TTC549 (cell line): ENCODE measurements around the gene TRAM2.

Experiments used
- FAIRE-seq: peaks from 2 replicates; lab custom pipeline; 2012; peaks lifted over from hg19 to GRCh38; lab: Jason Lieb, UNC

The TRAM2 gene

GRCh38 chr6:52529311-52529710, 47.5 kb downstream of the TRAM2 start:
- no peak for FAIRE-seq

GRCh38 chr6:52527436-52527835, 49.4 kb downstream of the TRAM2 start:
- FAIRE-seq, result no peak

- no peak for FAIRE-seq
Measured at GRCh38 chr6:52526634-52527033, 50.2 kb downstream of the TRAM2 start.

DNA sequence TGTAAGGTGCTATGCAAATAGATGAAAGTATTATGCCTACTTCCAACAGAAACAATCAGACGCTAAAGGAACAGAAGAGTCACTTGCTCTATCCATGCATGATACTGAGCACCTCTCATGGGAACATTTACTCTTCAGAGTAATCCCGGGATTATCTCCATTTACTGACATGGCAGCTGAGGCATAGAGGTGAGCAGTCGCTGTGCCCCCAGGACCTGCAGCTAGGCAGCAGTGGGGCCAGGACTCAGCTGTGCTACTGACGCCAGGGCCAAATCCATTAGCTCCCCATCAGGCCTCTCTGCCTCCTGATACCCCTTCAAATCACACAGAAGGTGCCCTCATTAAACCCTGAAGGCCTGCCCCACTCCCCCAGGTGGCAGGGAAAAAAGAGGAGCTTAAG, 51.9 kb downstream of the TRAM2 start:
- FAIRE-seq, result no peak

- no peak for FAIRE-seq
Measured at GRCh38 chr6:52523378-52524142, 53.3 kb downstream of the TRAM2 start.

DNA sequence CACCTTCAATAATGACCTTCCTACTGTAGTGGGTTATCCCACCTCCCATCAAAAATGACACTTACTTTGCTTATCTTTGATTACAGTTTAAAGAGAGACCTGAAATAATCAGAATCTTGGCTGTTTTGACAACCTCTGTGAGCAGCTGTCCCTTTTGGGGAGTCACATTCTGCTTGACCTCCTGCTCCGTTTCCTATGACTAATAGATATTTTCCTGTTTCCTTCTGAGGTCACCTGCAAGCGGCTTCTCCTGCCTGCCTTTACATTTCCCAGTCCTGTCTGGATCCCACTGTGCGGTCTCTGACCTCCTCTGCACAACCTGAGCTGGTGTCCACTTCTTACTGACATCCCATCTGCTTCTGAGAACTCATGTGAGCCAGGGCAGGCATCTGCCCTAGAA, 54.2 kb downstream of the TRAM2 start:
- no peak for FAIRE-seq

GRCh38 chr6:52522151-52522626, 54.7 kb downstream of the TRAM2 start:
- FAIRE-seq, result no peak

- no peak for FAIRE-seq
Measured at GRCh38 chr6:52519618-52520017, 57.2 kb downstream of the TRAM2 start.

GRCh38 chr6:52518279-52518945, 58.4 kb downstream of the TRAM2 start:
- FAIRE-seq, result no peak

DNA sequence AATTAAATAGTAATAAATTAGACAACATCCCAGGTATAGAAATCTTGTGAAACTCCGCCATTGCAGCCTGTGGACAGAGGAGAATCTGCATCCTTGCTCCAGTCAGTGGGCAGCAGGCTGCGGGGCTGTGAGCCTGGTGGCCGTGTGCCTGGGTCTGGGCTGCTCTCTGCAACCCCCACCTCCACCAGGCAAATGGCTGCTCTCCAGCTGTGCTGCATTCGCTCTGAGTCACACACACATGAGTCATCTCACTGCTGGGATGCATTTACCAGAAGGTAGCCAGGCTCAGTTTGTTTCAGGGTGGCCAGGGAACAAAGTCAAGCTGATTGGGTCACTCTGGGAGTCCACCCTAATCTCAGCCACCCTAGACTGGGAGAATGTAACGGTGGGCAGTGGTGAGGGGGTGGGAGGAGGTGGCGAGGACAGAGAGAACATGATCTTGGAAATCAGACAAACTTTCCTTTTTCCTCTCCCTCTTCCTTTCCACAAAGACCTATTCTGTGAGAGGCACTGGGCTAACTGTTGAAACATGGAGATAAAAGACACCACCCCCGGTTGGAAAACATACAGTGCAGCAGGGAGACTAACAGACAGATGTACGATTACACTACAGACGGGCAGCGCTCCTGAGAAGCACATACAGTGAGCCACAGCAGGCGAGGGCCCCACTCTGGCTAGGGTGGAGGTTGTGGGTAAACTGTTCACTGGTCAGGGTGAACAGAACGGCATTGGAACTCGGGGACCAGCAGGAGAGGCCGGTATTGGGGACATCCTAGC, 59.2 kb downstream of the TRAM2 start:
- FAIRE-seq, result no peak

- no peak for FAIRE-seq
Measured at GRCh38 chr6:52516943-52517342, 59.9 kb downstream of the TRAM2 start.

- no peak for FAIRE-seq
Measured at GRCh38 chr6:52516269-52516668, 60.6 kb downstream of the TRAM2 start.

DNA sequence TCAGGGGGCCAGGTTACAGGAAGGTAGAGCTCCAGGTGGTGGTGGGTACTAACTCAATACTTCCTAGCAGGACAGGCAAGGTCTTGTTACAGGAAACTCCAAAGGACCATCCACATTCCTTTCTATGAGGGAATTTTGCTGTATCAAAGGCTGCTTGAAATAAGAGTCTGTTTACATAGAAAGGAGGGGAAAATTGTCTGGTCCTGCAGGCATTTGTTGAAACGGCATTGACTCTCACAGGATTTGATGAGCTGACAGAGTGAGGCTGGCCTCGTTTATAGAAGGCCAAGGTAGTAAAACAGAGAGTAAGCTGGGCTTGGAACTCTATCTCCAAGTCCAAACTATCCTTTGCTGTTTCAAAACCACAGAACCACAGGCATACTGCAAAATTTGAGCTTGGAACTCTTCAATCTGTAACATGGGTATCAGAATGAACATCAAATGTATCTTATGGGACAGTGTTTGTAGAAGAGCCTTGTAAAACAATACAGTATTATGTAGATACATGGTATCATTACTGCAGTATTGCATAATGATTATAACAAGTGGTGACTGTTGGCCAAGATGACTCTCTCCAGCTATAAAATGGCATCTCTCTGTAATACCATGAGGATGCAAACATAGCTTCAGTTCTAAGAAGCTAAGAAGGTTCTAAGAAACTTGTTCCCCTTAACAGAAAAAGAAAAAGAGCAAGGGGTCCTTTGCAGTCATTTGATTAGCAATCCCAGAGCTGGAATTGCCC, 61.5 kb downstream of the TRAM2 start:
- no peak for FAIRE-seq

- FAIRE-seq, result no peak
Measured at GRCh38 chr6:52514514-52514913, 62.3 kb downstream of the TRAM2 start.

DNA sequence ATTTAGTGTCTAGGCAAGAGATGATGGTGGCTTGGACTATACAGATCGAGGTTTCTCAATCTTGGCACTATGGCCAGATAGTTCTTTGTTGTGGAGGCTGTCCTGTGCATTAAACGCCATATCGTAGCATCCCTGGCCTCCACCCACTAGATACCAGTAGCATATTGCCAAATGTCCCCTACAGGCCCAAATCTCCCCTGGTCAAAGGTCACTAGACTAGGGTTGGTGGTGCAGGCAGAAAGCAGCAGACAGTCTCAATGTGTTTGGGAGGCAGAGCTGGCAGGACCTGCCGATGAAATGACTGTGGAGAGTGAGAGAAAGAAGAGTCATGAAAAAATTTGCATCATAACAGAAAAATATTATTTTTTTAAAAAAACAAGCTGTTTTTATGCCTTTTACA, 63.0 kb downstream of the TRAM2 start:
- FAIRE-seq, result no peak

DNA sequence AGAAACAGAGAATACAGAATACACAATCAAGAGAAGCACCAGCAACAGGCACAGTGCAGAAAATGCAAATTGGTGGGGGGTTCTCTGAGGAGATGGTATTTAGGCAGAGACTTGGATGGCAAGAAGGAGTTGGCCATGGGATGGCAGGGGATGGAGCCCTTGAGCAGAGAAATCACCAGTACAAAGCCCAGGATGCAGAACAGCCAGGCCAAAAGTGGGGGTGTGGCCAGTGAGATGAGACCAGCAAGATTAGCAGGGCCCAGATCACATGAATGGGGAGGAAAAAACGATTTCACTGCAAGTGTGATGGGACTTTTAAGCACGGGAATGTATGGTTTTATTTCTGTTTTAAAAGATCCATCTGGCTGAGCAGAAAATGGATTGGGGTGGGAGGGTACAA, 63.4 kb downstream of the TRAM2 start:
- no peak for FAIRE-seq

DNA sequence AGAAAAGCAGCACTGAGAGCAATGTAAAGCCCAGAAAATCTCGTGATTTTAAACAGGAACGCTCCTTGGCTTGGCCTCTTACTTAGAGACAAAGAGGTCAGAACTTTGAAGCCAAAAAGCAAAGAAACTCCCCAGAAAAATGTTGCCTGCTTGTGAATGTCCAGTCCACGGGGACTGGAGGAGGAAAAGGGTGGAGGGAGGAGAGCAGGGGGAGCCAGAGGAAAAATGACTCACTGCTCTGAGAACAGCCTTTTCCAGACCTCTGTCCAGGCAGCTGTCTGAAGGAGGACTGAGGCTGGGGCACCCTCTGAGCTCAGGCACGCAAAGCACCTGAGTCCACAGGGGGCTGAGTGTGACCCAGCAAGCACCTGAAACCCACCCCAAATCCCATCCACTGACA, 64.7 kb downstream of the TRAM2 start:
- no peak for FAIRE-seq

GRCh38 chr6:52511572-52512151, 65.2 kb downstream of the TRAM2 start:
- no peak for FAIRE-seq

- FAIRE-seq, result no peak
Measured at GRCh38 chr6:52511163-52511562, 65.7 kb downstream of the TRAM2 start.

GRCh38 chr6:52510213-52510562, 66.7 kb downstream of the TRAM2 start:
- FAIRE-seq, result no peak

DNA sequence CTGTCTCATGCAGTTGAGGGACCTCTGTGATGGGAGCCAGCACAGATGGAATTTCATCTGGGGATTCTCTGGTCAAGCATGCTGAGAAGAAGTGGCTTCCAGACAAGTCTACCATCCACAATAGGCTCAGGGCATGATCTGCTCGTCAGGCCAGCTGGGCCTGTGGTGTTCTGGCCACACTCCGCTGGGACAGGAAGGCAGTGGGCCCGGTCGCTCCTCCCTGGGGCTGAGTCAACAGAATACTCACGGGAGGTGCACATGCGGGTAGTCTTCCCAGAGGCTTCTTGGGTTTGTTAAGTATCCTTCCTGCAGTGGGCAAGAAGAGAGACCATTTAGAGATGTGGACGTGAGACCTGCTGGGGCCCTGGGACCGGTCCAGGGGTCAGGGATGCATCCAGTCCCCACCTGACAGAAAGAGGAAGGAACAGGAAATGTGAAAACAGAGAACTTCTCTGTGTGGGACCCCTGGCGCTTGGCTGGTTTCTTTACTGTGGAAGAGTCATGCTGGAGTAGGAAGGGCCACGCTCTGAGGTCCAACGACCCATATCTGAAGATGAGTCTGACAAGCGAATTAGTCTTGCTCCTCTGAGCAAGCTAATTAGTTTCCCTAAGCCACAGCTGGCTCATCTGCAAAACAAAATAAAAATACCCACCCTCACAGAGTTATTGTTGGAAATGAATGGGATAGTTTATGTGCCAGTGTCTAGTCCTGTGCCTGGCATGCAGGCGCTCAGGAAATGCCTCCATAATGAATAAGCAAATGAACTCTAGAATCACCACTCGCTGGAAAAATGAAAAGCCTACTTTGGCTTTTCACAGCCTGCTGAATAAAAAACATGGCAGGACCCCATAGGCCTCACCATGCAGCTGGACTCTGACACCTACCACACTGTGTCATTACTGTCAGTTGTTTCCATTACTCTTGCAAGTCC, 67.3 kb downstream of the TRAM2 start:
- no peak for FAIRE-seq
